GM21423 (cell line): ENCODE results near the gene BCL2L15.

ENCODE experiments used
- ATAC-seq: cut with Tn5 transposase; IDR thresholded peaks from one replicate; pipeline ENCODE4 v1.9.1; 2021; ENCODE audit warnings: mild to moderate bottlenecking, moderate library complexity; ENCODE audit not compliant: unreplicated experiment

The BCL2L15 gene

DNA sequence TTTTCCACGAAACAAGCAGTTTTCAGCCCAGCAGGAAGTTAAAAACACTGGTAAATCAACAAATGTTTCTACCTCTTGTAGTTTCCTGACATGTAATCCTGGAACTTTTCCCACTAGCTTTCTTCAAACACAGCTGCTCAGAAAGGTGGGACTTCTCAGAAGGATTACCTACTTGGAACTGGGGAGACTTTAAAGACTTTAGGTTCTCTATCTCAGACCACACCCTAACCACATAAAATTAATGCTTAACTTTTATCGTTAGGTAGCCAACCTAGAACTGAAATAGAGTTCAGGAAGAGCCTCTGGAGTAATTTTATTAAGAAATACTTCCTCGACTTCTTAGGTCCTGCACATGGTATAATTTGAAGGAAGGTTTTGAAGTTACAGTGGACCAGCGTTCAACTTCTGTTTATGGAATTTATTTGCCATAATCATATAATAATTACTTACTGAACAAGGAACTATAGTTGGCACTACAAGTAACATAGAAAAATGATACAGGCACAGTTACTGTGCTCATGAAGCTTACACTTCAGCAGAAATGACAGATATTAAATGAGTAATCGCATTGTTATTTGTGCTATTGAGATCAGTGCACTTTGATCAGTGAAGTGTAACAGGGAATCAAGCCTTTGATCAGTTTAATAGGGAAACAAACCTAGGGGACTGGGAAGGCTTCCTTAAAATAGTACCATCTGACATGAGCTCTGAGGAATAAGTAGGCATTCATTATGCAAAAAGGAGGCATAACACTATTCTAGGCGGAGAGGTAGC lies at the start of gene BCL2L15:
BCL2L15 (minus strand) TSS at position 180 of the 774 bp plus-strand sequence. CDS start 206 bp downstream, outside the sequence.
- ATAC-seq: no peak

DNA sequence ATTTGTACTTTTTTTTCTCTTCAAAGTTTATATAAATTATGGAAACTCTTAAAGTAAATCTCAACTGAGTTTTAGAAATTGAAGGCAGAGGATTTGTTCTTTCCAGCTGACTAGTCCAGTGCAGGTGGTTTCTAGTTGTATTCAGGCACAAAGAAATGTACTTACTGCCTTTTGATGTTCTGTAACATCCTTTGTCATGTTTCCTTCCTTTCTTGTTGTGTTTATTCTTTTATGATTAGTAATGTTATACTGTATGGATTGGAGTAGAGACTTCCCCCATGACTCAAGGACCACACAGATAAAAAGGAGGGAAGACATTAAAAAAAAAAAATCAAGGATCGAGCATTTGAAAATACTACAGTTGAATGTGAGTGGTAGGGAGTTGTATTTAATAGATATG lies 49.8 kb upstream of the BCL2L15 start:
- no peak for ATAC-seq

DNA sequence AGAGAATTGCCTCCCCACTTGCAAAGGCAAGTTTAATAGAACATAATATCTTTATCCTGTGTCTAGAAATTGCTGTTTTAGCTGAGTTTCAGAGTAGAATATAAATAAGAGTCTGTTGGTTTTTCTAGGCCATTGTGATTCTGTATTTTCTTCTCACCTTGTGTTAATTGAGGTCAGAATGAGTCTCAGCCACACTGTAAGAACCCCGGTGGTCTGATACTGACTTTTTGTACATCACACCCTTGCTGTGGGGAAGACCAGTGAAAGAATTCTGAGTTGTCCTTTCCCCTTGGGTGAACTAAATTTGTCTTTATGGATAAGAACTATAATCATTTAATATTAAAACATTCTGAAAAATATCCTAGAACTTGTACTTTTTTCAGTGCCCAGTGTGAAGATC lies 48.6 kb upstream of the BCL2L15 start:
- ATAC-seq: no peak

DNA sequence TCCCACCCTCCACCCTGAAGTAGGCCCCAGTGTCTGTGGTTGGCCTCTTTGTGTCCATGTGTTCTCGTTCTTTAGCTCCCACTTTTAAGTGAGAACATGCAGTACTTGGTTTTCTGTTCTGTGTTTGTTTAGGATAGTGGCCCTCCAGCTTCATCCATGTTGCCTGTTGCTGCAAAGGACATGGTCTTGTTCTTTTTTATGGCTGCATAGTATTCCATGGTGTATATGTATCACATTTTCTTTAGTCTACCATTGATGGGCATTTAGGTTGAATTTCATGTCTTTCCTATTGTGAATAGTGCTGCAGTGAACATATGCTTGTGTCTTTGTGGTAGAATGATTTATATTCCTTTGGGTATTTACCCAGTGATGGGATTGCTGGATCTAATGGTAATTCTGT lies 47.8 kb upstream of the BCL2L15 start:
- no peak for ATAC-seq

DNA sequence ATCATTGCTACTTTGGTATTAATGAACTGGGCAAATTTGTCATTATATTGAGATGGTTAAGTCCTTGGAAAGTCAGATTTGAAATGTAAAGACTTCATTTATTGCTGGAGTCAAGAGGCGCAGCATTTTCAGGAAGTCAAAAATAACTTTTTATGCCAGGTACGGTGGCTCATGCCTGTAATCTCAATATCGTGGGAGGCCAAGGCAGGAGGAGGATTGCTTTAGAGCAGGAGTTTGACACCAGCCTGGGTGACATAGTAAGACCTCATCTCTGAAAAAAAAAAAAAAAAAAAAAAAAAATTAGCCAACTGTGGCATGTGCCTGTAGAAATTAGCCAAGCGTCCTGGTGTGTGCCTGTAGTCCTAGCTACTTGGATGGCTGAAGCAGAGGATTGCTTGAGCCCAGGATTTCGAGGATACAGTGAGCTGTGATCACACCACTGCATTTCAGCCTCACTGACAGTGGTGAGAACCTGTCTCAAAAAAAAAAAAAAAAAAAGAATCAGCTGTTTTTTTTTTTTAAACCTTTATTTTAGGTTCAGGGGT lies 47.2 kb upstream of the BCL2L15 start:
- ATAC-seq: no peak

DNA sequence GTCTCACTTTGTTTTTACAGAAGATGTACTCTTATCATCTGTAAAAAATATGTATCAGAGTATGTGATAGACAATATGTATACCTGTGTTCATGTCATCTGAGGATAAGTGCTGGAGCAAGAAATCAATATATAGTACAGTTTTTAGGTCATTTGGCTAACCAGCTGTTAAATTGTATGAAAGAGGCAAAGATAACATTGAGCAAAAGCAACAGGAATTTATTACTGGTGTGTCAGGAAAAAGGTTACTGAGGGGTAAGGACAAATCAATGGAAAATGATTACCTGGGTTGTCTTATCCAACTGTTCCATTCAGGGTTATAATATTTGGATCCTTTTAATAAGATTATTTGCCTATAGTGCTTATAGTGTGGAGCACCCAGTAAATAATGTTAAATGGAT lies 46.6 kb upstream of the BCL2L15 start:
- no peak for ATAC-seq

DNA sequence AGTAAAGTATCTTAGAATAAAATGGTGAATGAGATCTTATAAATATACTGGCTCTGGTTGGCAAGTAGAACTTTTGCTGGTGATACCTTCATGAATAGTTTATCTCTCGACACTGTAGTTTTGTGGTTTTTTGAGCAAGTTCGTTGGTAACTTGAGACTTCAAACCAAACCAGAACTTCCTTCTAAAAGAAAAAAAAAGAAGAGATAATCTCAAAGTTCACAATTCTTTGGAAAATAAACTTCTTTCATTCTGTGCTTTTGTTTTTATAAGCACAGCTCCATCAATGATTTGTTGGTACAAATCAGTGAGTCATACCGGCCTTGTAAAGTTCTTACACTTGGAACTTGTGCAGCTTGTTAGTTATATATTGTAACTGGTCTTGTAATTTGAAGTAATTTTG lies 44.1 kb upstream of the BCL2L15 start:
- ATAC-seq: no peak

DNA sequence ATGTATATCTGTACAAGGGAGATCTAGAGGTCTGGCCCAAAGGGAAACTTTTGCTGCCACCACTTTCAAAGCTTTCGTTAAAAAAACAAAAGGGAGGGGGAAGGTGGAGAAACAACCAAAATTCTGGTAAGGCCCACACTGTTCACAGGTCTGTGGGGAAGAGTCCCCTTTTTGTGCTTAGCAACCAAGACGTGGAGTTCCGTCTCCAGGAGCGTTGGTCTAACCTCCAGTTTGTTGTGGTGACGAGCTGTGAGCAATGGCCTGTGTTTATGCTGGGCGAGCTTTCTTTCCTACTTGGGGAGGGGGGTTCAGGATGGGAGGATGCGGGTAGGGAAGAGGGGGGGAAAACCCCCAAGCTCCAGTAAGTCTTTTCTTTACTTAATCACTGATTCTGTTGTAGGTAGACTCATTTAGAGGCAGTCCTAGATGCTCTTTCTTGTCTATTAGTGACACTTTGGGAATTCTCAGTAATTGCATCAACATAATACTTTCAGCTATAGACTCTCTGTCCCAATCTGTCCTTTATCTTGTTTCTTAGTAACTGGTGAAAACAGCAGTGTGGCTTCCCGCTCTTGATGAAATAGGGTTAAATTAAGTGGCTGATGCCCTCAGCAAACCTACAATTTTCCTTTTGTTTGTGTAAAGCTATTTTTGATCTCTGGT lies 43.2 kb upstream of the BCL2L15 start:
- peak; percentile 29 for ATAC-seq

DNA sequence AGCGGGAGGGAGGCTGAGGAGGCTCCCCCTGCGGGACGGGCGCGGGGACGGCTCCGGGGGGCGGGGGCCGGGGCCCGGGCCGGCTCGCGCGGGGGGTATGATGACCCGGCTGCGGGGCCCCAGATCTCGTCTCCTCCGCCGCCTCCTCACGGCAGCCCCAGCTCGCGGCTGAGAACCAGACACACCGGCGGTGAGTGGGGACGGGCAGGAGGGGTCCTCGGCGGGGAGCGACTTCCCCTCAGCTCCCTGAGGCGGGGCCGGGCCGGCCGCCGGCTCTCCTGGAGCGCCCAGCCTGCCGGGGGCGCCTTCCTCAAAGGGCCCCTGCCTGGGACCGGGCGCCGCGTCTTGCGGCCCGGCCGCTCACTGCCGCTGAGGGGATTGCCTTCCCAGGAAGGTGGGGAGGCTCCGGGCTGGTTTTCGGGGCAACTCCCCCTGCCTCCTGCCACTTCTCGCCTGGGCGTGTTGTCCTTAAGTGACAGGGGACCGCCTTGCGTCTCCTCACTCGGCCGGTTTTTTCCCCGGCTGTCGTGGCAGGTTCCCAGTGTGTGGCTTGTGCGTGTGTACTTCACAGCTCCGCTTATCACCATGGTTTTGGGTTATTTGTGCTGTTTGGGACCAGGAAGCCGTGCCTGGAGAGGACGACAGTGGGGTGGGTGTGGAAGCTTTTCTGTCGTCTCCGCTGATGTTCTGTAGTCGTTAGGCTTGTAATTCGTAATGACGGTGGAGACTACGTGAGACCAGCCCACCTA lies 42.5 kb upstream of the BCL2L15 start:
- peak; percentile 32 for ATAC-seq

DNA sequence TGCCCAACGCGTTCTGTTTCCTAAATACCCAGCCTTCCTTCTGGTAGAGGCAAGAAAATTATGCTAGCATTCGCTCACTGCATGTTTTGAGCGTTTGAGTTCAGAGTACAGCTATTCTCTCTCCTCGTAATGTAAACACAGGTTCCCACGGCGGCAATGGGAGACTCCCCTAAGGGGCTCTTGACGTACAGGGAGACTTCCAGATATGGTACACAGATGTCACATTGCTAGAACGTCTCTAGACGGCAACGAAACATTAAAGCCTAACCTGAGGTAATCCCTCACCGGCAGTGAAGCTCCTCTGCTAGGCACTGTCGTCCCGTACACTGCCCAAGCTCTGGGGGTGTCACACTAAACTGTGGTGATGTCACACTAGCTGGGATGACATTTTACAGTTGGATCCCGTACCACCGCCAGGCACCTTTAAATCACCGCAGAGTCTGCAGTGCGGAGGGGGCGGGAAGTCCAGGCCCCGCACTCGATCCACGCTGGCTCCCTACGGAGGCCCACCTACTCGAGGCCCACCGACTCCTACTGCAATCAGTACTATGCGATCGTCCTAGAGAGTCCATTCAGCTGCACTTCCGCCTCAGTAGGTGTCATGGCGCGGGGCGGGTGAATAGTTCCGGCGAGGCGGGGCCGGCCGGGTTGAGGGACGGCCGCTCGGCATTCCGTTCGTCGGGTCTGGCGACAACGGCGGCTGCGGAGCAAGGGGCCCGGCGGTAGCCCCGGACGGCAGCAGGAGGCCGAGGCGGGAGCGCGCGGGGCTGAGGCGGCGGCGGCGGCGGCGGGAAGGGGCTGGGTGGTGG lies 41.8 kb upstream of the BCL2L15 start, which contains the start of gene HIPK1:
HIPK1 (plus strand) TSS at position 384 of the 809 bp plus-strand sequence.
- peak; percentile 72 for ATAC-seq

DNA sequence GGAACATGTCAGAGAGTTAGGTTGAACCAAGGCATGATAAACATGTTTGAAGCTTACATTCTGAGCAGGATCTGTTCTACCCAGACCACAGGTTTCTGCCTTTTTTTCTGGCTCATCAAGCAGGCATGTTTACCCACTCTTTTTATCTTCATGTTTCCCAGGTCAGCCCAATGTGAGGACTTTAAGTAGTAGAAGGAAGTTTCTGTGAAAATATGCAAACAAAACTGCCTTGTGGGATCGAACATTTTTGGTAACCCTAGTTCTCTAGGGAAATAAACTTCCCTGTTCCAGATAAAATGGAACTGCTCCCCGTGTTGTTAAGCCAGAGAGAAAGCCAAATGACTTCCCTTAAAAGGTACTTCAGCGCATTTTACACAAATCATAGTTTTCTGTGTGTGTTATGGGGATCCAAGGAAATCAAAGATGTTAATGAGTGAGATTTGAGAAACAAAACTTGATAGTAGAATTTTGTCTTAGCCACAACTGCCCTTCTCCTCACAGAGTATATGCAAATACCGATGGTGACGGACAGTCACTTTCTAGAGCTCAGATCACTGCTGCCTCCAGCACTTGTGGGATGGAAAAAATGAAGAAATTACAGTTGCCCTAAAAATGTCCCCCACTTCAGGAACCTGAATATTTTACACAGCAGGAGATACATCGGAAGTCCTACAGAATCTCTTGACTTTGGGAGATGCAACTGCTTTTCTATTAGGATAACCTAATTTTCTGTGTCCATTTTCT lies 41.0 kb upstream of the BCL2L15 start:
- ATAC-seq: no peak

DNA sequence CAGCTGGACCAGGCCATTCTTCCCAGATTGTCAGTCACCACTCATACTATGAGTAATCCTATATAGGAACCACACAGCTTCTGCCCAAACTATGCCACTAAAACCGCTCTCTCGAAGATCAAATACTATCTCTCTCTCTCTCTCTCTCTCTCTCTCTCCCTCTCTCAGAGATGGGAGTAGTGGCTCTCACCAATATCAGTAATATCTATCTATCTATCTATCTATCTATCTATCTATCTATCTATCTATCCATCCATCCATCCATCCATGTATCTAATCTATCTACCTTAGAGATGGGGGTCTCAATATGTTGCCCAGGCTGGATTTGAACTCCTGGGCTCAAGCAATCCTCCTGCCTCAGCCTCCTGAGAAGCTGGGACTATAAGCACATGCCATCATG lies 37.1 kb upstream of the BCL2L15 start:
- ATAC-seq: no peak

DNA sequence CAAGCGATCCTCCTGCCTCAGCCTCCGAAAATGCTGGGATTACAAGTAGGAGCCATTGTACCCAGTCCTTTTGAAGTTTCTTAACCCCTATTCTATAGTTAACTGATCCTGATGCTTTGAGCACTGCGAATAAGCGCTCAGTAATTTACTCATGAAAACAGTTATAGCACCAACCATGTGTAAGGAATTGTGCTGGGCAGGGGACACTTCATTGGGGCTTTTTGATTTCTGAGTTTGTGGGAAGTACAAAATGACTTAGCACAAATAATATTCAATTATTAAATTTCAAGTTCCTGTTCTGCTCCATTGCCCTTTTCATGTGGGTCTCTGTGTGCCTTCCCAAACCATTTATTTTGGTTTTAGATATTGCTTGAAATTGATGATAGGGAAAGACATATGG lies 35.6 kb upstream of the BCL2L15 start:
- no peak for ATAC-seq

DNA sequence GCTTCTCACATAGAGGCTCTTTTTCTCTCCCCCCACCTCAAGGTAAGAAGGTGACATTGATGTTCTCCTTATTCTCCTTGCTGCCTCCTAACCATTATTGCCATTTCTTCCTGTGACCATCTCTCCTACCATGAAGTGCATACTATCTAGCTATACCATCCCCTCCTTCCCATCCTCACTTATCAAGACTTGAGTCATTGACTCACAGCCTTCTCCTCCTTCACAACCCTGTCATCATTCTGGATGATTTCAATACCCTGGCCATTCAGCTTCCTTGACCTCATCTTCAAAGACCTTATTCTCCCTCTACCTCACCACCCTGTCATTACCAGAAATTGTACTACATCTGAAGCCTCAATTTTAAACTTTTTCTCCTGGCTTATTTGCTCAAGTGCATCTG lies 30.9 kb upstream of the BCL2L15 start:
- ATAC-seq: no peak

DNA sequence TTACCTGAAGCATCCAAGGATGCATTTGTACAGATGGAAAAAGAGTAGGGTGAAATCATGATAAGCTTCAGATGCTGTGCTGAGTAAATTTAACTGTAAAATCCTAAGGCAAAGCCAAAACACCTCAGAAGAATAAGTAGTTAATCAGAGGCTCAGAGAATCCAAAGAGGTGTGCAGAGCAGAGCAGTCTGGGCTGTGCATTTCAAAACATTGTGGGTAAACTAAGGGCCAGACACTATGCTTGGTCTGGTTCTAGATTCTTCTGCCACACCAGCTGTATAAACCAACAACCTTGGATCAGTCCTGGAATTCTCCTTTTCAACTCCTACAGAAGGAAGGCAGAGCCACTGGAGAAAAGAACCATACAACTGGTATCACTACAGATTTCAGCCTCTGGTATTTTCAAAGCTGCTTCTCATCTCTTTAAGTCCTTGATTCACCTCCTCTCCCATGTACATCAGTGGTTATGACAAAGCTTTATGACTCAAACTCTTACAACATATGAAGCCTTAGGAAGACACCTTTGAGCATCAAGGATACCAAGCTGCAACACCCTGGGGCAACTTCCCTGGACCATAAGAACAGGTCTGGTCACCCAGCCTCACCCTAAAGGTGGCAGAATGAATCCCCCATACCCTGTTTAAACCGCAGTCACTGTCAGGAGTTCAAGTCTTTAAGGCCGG lies 30.2 kb upstream of the BCL2L15 start:
- no peak for ATAC-seq

DNA sequence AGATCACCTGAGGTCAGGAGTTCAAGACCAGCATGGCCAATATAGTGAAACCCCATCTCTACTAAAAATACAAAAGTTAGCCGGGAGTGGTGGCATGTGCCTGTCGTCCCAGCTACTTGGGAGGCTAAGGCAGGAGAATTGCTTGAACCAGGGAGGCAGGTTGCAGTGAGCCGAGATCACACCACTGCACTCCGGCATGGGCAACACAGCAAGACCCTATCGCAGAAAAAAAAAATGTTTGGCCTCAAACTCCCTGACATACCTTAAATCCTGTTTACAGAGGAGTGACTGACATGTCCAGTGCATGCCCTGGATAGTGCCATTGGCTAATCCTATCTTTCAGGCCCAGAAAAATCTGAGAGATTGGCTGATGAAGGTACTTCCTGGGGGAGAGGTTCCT lies 29.6 kb upstream of the BCL2L15 start:
- no peak for ATAC-seq

DNA sequence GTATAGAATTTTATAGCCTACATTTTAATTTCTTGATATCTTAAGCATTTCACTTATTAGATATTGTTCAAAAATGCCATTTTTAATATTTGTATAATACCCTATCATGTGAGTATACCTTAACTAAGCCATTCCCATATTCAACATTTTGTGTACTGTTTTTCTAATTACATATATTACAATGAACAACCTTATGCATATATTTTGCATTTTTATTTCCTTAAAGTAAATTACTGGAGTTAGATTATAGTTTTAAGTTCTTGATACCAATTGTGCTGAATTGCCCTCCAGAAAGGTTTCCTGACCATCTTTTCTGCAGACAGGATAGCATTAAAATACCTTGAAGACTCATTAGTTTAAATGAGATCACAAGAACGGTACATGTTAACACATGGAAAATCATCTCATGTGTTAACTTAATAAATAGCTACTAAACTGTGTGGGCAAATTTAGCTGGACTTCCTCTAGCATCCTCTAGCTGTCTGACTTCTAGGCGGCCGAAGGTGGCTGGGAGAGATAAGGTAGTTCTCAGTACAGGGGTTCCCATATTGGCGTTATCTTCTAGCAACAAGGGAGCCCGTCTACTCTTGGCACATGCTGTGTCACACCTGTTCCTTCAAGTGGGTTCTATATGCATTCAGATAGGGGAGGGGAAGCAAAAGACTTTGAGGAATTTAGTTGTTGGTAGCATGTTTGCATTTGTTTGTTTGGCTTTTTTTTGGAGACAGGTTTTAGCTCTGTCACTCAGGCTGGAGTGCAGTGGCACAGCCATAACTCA lies 26.7 kb upstream of the BCL2L15 start:
- ATAC-seq: no peak

DNA sequence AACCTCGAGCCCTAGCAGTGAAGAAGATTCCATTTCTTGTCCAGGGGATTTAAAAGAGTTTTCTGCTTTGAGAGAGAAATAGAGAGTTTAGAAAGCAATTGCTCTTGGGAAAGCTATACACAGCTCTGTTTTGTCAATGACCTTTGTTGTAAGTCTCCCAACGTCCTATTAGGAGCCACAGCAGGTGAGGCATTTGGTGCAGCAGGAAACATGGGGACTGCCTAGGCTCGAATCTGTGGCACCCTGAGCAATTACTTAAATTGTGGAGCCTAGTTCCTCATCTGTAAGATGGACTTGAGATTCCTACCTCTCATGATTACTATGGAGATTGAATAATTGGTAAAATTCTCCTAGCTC lies 25.9 kb upstream of the BCL2L15 start:
- ATAC-seq: no peak
